NCI-H345 (cell line): ENCODE measurements around the gene WDR35.
"Not testable (repeated sequence)": the region's sequence is repeated elsewhere in the genome, so short reads cannot be mapped to it uniquely, and the experiment has no call there.

ENCODE experiments used
- DNase-seq: peaks from one replicate; lab custom pipeline; 2025; lab: John Stamatoyannopoulos, UW

Gene WDR35

DNA sequence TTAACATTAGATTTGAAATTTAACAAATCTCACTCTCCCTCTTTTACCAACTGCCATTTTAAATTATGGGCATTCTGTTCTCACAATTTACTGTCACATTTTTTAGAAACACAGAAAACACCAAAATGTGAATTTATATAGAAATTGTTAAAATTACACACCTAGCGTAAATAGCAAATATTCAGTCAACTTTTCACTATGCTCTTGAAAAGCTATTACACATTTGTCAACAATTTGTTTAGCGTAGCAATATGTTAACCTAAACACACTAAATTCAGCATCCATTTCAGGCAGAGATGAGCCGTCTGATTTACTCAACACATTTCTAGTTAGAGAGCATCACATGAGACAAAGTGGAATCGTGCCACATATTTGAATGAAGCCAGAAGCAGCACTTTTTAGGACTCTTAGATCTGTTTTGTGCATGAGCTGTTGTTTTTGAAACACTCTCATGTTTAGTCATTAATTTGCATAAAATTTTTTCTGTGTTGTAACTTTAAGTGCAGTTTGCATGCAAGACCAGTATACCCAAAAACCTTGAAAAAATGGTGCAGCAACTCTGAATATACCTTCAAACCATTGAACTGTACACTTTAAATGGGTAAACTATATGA, 96.3 kb downstream of the WDR35 start:
- DNase-seq = no peak

DNA sequence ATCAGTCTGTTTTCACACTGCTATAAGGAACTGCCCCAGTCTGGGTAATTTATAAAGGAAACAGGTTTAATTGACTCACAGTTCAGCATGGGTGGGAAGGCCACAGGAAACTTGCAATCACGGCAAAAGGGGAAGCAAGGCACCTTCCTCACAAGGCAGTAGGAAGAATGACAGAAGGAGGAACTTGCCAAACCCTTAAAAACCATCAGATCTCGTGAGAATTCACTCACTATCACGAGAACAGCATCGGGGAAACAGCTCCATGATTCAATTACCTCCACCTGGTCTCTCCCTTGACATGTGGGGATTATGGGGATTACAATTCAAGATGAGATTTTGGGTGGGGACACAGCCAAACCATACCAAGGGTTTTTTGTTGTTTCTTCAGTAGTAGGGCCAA, 97.9 kb downstream of the WDR35 start:
- DNase-seq = not testable (repeated sequence)

DNA sequence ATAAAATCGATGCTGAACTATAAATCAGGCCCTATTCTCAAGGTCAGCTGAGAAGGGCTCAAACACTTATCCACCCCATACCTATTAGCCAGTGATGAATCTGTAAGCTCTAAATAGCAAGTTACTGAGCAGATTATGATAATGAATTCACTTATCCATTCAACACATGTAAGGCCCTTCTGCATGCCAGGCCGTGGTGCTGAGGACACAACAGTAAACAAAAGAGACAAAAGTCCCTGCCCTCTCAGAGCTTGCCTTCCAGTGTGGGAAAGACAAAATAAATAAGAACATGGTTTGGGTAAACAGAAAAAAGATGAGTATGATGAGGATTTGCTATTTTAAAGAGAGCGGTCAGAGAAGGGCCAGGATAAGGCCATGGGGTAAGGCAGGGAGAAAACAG, 99.8 kb downstream of the WDR35 start:
- DNase-seq = peak; percentile 21

DNA sequence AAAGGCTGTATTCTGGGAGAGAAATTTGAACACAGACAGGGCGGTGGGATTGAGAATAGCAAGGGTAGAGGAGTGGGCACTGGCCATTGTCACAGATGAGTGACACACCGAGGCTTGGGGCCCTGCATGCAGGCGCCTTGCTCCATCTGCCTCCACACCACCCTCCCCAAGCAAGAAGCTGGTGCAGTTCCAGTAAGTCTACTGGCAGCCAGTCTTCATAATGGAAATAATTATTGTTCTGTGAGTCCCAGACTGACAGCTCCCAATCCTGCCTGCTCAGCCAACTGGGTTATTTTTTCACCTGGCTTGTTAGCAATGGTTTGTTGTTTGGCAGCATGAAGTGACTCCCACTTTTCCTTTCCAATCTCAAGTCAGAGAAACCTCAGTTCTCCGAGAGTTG, 101.1 kb downstream of the WDR35 start:
- no peak for DNase-seq

DNA sequence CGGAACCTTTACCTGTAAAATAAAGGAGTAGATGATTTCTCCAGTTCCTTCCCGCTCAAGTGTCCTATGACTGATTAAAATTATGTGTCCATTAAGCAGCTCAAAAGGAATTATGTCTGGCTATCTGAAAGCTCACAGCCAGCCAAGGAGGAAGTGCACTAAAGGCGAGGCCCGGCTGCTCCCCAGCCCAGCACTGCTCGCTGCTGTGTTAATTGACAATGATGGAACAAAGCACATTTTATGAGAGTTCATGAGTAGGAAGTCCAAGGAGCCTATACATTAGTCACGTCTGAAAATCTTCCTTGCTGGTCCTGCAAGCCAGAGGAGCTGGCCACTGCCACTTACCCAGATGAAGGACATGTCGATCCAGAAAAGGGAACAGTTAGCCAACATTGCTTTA, 102.4 kb downstream of the WDR35 start:
- DNase-seq = no peak

DNA sequence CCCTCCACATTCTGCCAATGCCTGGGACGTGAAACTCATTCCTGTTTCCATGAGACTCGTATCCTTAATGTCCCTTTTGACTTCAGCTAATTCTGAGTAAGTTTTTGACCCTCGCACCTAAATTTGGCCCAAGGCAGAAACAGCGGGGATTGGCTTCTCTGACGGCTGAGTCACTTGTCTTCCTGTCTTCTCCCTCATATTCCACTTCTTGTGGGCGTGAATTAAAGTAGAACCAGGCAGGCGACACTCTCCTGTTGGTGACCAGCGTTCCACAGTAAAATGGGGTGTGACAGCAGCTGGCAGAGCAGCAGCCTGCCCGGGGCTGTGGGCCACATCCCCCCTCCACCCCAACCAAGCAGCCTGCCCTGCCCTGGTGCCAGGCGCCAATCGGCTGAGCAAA, 103.6 kb downstream of the WDR35 start:
- DNase-seq = no peak

DNA sequence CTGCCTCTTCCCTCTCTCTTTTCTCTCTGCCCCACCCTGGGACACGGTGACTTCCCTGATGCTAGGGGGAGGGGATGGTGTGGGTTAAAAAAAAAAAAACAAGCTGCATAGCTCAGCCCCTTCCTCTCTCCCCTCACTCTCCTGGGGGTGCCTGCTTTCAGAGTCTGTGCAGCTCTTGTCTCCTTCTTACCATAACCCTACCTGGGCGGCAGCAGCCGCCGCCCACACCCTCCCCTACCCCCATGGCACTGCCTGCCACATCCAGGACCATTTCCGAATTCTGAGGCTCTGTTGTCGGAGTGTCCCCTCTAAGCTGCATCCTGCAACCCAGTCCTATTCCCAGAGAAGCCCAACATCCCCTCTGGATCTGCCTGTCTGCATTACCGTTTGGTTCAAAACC, 104.1 kb downstream of the WDR35 start:
- no peak for DNase-seq

DNA sequence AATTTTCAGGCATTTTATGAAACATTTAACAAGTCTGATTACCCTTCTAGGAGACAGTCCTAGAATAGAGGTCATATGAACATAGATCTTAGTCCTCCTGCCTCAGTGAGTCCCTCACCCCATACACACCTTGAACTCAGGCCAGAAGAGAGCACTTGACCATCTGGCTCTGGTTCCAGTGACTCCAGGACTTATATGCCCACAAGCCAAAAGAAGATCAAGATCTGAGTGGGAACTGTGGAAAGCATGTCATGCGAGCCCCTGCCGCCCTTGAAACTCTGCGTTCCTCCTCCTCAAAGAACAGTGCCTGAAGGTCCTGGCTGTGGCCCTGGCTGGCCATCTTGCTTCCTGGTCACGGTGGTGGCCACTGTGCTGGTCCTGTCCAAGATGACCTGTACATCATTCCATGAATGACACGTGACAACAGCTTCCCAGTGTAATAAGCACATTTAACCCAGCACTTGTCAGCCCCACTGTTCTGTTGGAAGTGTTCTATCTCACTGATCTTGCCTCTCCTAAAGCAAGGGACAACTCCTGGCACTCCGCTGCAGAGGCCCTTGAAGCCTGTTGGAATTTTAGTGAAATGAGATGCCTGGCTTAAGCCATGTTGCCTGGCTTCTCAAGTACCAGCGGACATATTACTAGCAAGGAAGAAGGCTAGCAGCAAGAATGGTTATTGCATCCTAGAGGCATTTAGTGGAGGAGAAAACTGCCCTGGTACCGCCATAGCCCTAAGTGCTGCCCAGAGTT, 105.8 kb downstream of the WDR35 start:
- no peak for DNase-seq

DNA sequence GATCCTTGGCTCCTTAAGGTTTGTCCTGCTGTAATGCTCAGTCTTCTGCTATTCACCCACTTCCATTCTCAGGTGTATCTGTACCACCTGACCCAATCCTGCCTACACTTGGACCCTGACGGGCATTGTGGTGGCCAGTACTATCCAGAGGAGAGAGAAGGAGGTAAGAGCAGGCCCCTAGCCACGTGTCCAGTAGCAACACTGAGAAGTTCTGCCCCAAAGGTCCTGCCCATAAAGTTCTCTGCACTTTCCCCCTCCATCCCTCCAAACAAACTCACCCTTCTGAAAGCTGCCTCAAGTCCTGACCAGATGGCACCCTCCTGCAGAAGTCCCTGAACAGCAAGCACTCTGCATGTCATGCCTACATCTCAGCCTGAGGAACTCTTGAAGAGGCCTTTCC, 106.4 kb downstream of the WDR35 start:
- DNase-seq = no peak

DNA sequence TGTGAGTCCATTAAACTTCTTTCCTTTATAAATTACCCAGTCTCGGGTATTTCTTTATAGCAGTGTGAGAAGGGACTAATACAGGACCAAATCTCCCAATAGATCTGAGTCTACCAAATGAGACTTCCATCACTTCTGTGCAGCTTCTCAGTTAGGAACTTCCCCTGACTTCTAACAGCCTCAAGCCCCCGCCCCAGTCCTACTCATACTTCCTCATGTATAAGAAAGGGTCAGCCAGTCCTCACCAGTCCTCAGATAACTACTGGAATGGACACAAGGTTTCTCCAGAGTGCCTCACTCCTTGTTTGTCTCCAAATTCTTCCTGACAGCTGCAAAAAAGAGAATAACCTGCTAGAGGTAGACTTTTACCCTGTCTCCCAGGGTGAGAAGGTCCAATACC, 107.6 kb downstream of the WDR35 start:
- no peak for DNase-seq

DNA sequence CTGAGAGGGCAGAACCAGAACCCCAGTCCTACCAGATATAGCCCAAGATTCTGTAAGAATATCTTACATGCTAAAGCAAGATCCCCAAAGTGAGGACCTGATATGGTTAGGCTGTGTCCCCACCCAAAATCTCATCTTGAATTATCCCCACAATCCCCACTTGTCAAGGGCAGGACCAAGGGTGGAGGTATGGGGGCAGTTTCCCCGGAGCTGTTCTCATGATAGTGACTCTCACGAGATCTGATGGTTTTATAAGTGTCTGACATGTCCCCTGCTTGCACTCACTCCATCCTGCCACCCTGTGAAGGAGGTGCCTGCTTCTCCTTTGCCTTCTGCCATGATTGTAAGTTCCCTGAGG, 108.0 kb downstream of the WDR35 start:
- no peak for DNase-seq

DNA sequence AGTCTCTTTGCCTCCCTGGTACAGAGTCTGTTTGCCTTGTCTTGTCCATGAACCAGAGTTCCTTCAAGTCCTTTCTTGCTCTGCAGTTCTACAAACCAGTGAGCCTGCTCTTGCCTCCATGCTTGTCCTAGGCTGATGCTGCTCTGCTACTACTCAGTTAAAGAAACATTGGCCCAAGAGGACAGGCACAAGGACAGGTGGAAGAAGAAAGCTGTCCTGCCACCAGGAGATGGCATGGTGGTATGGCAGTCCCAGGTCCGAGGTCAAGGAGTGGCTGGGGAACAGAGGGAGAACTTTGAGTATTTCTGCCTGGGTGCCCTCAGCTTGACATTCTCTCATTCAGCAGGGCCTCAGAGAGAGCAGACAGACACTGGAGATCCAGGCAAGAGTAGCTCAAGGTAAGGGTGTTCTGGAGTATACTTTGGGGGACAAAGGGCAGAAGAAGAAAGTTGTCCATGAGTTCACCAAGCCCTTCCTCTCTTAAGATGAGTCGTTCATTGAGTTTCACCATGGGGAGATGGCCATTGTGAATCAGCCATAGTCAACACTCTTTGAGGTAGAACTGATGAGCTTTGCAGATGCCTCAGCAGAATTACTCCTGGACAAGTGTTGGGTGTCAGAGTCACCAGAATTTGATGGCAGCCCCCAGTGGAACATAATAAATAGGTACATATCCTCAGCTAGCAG, 108.5 kb downstream of the WDR35 start:
- no peak for DNase-seq

DNA sequence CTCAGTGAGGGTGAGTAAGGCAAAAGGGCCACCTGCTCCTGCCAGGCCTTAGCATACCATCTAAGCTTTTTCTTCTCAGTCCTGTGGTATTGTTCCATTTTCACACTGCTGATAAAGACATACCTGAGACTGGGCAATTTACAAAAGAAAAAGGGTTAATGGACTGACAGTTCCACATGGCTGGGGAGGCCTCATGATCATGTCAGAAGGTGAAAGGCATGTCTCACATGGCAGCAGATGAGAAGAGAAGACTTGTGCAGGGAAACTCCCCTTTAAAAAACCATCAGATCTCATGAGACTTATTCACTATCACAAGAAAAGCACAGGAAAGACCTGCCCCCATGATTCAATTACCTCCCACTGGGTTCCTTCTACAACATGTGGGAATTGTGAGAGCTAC, 109.7 kb downstream of the WDR35 start:
- not testable (repeated sequence) for DNase-seq

DNA sequence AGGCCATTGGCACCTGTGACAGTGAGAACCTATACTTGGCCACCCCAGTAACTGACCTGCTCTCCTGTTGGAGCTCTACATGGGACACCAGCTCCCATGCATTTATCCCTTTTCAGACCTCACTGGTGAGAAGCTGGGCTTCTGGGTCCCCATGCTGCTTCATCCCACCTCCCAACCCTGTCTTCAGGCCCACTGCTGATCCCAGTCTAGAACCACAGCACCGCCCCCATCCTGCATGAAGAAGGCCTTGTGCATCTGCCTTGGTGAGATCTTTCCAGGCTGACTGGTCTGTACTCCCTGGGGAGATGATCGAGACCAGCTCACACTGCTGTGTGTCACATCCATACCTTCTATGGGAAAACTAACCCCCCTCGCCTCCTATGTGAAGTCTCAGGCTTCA, 110.8 kb downstream of the WDR35 start:
- DNase-seq = no peak

DNA sequence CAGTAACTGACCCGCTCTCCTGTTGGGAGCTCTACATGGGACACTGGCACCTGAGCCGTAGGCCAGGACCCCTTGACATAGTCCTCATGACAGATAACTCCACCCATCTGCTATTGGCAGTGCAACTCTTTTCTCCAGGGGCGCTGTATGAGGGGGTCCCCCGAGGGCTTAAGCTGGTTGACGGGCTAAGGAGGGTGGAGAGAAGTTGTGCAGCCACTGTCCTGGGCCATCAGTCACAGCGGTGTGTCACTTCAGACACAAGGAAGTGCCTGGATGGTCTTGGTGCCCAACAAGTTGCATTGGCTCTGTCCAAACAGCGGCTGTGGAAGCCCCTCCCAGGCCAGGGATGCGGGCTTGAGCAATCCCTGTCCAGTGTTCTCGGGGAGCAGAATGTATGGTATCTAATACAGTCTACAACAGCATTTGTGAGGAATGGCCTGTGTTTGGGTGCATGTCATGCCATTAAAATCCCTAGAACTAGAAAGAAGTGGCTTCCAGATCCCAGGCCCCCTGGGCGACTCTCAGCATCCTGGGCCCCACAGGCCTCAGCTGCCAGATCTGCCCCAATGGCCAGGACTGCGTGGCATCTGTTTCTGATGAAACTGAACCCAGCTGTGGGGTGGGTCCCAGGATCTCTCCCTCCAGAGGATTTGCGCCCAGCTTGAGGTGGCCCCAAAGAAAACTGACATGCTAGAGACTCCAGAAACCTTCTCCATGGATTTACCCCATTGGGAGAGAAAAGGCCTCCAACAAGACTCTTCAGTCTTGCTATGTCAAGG, 111.4 kb downstream of the WDR35 start:
- no peak for DNase-seq

DNA sequence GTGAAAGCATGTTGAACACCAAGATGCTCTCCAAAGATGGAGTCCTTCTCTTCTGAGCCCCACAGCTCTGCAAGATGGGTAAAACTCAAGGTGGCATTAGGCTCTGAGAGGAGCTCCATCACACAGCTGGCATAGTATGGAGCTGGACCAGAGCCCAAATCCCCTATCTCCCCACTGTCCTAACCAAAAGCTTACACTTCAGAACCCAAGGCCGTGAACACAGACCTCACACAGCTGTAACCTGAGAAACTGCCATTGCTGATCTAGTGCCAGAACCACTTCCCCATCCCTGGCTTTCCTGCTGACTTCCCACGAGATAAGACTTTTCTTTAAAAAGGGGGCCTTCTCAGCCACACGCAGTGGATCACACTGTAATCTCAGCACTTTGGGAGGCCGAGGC, 113.2 kb downstream of the WDR35 start:
- DNase-seq = no peak

DNA sequence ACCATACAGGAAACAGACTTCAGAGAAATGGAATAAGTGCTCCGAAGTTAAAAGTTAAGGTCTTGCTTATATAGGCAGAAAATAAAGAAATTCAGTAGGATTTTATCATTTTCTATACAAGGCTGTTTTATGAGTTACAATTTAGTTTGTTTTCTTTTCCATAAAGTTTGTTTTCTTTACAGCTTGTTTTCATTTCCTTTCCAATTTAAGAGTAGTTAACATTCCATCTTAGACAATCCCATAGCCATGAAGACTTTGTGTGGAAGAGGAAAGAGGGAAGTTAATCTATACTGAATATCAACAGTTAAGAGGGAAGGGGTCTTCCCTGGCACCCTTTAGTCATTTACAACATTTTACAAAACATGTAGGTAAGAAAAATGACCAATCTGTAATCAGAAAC, 114.6 kb downstream of the WDR35 start:
- no peak for DNase-seq

DNA sequence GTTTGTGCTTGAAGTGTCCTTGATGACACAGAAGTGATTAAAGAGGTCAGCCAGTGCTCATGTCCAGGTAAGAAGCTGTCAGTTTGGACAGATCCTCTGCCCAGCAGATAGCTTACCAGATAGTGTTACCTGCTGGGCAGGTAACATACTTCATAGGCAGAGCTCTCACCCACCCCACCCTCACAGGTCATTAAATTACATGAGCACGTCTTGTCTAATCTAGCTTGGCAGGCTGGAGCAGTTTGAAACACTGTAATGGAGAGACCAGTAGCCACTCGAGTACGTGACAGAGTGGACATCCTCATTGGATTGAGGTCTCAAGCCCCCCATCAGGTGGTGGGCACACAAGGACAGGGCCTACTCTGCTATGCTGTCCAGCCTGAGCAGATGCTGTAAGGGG, 115.2 kb downstream of the WDR35 start:
- no peak for DNase-seq

DNA sequence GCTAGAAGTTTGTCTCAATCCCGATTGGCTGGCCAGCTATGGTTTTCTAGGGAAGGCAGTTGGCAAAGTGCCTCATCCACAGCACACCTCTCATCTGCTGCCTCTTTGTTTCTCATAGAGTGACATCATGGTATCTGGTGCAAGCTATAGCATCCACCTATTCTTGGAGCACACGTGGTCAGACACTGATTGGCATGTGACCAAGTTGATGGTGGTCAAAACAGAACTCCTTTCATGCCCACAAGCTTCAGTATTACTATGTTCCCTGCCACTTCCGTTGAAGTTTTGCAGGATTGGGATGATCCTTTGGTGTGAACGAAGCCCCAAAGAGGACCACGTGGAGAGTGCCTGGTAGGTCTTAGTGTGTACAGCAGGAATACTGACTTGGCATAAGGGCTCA, 116.9 kb downstream of the WDR35 start:
- no peak for DNase-seq

DNA sequence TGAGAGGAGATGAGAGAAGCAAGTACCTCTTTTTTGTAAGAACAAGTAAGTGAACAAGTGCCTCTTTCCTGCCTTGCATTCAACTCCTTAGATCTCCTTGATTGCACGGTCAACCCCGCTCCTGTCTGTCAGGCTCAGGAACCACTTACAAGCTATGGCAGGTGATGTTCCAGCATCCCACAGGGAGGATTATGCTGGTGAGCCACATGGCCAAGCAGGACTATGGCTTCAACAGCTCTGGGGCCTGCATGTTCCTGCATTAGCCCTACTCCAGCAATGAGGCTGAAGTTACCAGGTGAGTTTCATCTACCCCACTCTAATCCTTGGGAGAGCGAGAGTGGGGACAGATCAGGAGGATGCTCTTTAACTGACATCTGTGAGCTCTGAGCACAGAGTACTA, 117.6 kb downstream of the WDR35 start:
- no peak for DNase-seq

DNA sequence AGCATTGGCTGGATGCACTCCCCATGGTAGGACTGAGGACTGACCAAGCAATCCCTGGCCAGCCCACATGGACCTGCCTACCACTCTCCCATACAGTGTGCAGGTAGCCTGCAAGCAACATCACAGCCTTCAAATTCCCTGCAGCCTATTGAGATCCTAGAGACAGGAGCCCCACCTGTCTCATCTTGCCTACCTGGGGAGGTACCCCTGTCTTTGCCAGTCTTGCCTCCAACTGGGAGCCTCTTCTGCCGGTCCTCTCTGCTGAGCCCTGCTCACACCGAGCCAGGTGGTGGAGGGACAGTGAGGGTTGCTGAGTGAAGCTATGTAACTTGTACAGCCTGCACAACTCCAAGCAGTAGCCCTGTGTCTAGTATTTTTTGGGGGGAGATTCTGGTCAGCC, 118.1 kb downstream of the WDR35 start:
- DNase-seq = no peak

DNA sequence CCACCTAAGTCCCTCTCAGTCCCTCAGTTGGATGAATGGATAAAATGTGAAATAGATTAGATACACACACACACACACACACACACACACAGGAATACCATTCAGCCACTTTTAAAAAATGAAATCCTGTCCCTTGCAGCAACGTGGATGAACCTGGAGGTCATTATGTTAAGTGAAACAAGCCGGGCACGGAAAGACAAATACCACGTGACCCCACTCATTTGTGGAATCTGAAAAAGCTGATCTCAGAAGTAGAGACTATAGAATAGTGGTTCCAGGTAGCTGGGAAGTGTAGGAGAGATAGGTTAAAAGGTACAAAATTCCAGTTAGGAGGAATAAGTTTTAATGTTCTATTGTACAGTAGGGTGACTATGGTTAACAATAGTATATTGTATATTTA, 119.1 kb downstream of the WDR35 start:
- no peak for DNase-seq
